Transverse colon (tissue), 4 donors: ENCODE results near the gene SPATA31E1. TPM values are rescaled to one million over a fixed set of nuclear protein-coding genes. Genes with fewer than 3 reads are reported as not detected.

Source experiments
- DNase-seq: peaks from one replicate; pipeline ENCODE4 v3.0.0-alpha.2; 2019
- H3K27ac ChIP-seq, 4 donors: fragments of 200-600 bp; sonication (generic); 2 replicates each; pipeline ENCODE4 v1.5.1; 2016 to 2018; ENCODE audit warnings: inconsistent platforms in 4 of 4
- H3K27me3 ChIP-seq: fragments of 200-600 bp; sonication (generic); 2 replicates; pipeline ENCODE4 v1.5.1; 2017; ENCODE audit warnings: inconsistent platforms
- H3K36me3 ChIP-seq, 4 donors: fragments of 200-600 bp; sonication (generic); 2 replicates each; pipeline ENCODE4 v1.5.1; 2017 to 2019; ENCODE audit warnings: inconsistent platforms in 4 of 4
- H3K4me1 ChIP-seq, 4 donors: fragments of 200-600 bp; sonication (generic); 2 replicates each; pipeline ENCODE4 v1.5.1; 2017 to 2020; ENCODE audit warnings: inconsistent platforms in 4 of 4
- H3K4me3 ChIP-seq, 4 donors: fragments of 200-600 bp; sonication (generic); 1 replicate in 1 of 4; 2 replicates in 3 of 4; pipeline versions ENCODE4 v1.5.1 to v1.6.1; 2017 to 2019; ENCODE audit warnings: inconsistent platforms in 4 of 4
- H3K9me3 ChIP-seq, 2 donors: fragments of 200-600 bp; sonication (generic); 2 replicates each; pipeline ENCODE4 v1.5.1; 2017 to 2019; ENCODE audit warnings: inconsistent platforms in 2 of 2
- EP300 ChIP-seq: sonication (generic); formaldehyde crosslinking; IDR thresholded peaks from one replicate; pipeline ENCODE4 v1.6.1; 2017; ENCODE audit warnings: antibody characterized with exemption, low read depth
- POLR2A ChIP-seq: fragments of 450-650 bp; IDR thresholded peaks from one replicate; pipeline ENCODE4 v1.6.1; 2016; ENCODE audit warnings: antibody characterized with exemption, mild to moderate bottlenecking, moderate library complexity
- POLR2AphosphoS5 ChIP-seq, 3 donors: sonication (generic); formaldehyde crosslinking; IDR thresholded peaks; one replicate each; pipeline ENCODE4 v1.6.1; 2016; ENCODE audit warnings: antibody characterized with exemption in 3 of 3
- WGBS, 2 donors: methylation state at CpG; one replicate each; pipeline ENCODE4 v1.1.5; 2018; ENCODE audit warnings: low coverage in 1 of 2; 5-methylcytosine and 5-hydroxymethylcytosine counted together
- in situ Hi-C, 4 donors: fragments of 200-750 bp; cut with MboI; loops; one replicate each; pipeline versions ENCODE4 v1.15.0 to v1.15.1; 2017; ENCODE audit warnings: low sequenced_read_pairs in 3 of 4, low pct_ligation_motif_present in 1 of 4, low pct_unique_long_range_greater_than_20kb in 1 of 4
- intact Hi-C: fragments of 100-400 bp; cut with DNase I; formaldehyde crosslinking; loops from one replicate; pipeline ENCODE4 v1.15.1; 2023; ENCODE audit warnings: low total_unique reads
- total RNA-seq, 4 donors: library from RNA; depleted of rRNA; stranded (reverse); fragments of >200 nt; gene quantifications; one replicate each; pipeline ENCODE4 v1.1.0, GENCODE V29; 2016
- TF ChIP-seq, protein P1 (sequence below), 5 experiments: fragments of 200-600 bp in 3 of 5; fragments of 450-650 bp in 2 of 5; sonication (generic) in 3 of 5; IDR thresholded peaks; 1 replicate in 2 of 5; 2 replicates in 3 of 5; pipeline ENCODE4 v1.5.1; 2016 to 2017; ENCODE audit warnings: antibody characterized with exemption in 5 of 5, inconsistent platforms in 3 of 5, mild to moderate bottlenecking in 2 of 5, moderate library complexity in 1 of 5

The SPATA31E1 gene
- total RNA-seq, 4 donors from 2014 or later: not detected

DNA sequence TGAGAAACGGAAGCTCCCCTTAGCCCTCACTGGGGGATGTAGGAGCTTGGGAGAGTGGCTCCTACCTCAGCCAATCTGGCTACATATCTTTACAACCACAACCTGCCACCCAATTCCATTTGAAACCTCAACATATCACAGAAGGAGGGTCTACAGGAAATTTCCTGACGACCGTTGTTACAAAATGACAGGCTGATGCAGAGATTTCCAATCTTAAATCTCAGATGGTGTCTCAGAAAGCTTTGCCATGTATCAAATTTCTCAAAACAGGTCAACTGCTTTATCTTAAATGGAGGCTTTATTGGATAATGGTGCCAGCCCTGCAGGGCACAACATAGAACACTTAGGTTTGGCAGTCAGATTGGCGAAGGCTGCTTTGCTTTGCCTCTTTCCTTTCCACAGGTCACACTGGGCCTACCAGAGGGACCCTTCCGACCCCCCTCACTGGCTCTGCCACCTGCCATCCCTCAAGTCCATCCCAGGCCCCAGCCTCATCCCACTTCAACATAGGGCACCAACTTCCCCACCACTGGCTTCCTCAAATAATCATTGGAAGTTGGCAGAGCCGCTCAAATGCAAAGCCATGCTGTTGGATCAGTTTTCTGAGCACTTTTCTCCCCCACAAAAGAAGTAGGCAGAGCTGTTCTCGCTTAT, 11.1 kb upstream of the SPATA31E1 start:
- in situ Hi-C loops (no loop called here), intact Hi-C loops (no loop called here)
- Histone ChIP-seq H3K4me1 (peaks cover 0 to 35% (median 7%) of the 10 kb centered on the region in 4 donors), H3K27me3 (no peaks in the 10 kb centered on the region), H3K4me3 (no peak overlapping the region), H3K9me3 (no peaks in the 10 kb centered on the region), H3K27ac (peak overlapping the region; percentile 47 to 71 (median 62)), H3K36me3 (no peaks in the 10 kb centered on the region)
- WGBS, 2 donors: 88 to 100% methylated on average over 1 to 7 of the region's 7 CpGs
- TF ChIP-seq POLR2A (no peak), EP300 (no peak), POLR2AphosphoS5 (IDR thresholded peaks at IDR 0.05) (no peak)
- TF ChIP-seq, protein P1, sequence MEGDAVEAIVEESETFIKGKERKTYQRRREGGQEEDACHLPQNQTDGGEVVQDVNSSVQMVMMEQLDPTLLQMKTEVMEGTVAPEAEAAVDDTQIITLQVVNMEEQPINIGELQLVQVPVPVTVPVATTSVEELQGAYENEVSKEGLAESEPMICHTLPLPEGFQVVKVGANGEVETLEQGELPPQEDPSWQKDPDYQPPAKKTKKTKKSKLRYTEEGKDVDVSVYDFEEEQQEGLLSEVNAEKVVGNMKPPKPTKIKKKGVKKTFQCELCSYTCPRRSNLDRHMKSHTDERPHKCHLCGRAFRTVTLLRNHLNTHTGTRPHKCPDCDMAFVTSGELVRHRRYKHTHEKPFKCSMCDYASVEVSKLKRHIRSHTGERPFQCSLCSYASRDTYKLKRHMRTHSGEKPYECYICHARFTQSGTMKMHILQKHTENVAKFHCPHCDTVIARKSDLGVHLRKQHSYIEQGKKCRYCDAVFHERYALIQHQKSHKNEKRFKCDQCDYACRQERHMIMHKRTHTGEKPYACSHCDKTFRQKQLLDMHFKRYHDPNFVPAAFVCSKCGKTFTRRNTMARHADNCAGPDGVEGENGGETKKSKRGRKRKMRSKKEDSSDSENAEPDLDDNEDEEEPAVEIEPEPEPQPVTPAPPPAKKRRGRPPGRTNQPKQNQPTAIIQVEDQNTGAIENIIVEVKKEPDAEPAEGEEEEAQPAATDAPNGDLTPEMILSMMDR (IDR thresholded peaks at IDR 0.05): no peak
- no peak for DNase-seq

DNA sequence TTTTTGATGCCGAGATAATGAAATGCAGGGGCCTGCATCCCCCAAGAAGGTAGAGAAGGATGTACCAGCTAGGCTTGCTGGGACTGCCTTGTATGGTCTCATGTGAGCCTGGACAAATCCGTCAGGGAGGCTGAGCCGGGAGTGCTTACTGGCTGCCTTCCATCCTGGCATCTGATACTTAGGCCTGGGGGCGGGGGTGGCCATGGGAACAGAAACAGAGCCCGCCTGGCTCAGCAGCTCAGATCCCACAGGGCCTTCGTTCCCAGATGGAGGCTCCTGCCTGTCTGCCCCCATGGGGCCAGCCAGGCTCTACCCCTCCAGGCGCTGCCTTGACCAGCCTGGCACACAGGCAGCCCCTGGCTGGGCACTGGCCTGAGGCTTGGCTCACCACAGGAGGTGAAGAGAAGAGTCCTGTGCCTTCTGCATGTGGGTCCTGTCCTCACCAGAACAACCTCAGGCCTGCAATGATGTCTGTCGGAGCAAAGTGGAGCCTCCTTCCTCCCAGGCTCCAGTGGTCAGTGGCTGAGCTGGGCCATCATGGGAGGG, 10.5 kb upstream of the SPATA31E1 start:
- no peak for DNase-seq
- no peaks in the 10 kb centered on the region for H3K27me3 ChIP-seq
- intact Hi-C loops (no loop called here), in situ Hi-C loops (no loop called here)
- no peak for TF ChIP-seq EP300
- TF ChIP-seq POLR2A: no peak
- TF ChIP-seq, protein P1 (IDR thresholded peaks at IDR 0.05): no peak
- no peak for TF ChIP-seq POLR2AphosphoS5 (IDR thresholded peaks at IDR 0.05)
- peaks cover 0 to 35% (median 7%) of the 10 kb centered on the region in 4 donors for H3K4me1 ChIP-seq
- H3K27ac ChIP-seq: peak overlapping the region; percentile 47 to 71 (median 62)
- H3K36me3 ChIP-seq: no peaks in the 10 kb centered on the region
- no peaks in the 10 kb centered on the region for H3K9me3 ChIP-seq
- no peak overlapping the region for H3K4me3 ChIP-seq
- WGBS, 2 donors: 78% methylated on average over 7 of the region's 8 CpGs; no CpG with 5 or more reads in 1 of the 2 donors

DNA sequence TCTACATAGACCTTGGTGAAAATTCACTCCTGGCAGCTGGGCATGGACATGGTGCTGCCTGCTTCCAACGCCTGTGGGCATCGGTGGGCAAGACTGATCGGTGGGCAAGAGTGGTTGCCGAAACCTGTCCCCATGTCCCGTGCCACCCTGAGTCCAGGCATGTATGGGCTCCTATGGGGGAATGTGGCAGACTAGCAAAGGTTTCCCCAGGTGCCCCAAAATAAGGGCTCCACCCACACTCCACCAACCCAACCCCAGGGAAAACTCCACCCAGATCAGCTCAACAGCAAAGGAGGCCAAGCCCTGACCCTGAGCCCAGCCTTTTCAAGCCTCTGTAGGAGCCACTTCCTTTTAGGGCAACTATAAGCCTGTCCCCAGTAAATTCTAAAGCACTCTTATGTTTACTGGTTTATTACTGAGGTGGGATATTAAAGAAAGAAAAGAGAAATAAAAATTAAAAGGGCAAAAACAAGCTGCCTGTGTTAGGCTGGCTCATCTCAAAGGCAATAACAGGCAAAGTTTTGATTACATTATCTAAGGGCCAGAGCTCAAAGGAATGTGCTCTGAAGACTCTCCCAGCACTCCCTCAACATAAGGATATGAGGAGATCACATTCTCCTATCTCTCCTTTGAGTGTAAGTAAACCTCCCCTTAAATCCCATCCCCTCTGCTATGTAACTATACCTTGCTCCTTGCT, 8.9 kb upstream of the SPATA31E1 start:
- Histone ChIP-seq H3K4me1 (peaks cover 0 to 35% (median 8%) of the 10 kb centered on the region in 4 donors), H3K9me3 (no peaks in the 10 kb centered on the region), H3K4me3 (no peak overlapping the region), H3K27me3 (no peaks in the 10 kb centered on the region), H3K27ac (peak overlapping the region; percentile 47 to 71 (median 61)), H3K36me3 (no peaks in the 10 kb centered on the region)
- peak; percentile 56 for DNase-seq
- 88% methylated on average over 5 of the region's 5 CpGs; no CpG with 5 or more reads in 1 of the 2 donors for WGBS, 2 donors
- in situ Hi-C loops: no loop called here
- intact Hi-C loops: no loop called here
- TF ChIP-seq POLR2A (no peak), EP300 (no peak), POLR2AphosphoS5 (IDR thresholded peaks at IDR 0.05) (no peak)
- TF ChIP-seq, protein P1 (IDR thresholded peaks at IDR 0.05): no peak

DNA sequence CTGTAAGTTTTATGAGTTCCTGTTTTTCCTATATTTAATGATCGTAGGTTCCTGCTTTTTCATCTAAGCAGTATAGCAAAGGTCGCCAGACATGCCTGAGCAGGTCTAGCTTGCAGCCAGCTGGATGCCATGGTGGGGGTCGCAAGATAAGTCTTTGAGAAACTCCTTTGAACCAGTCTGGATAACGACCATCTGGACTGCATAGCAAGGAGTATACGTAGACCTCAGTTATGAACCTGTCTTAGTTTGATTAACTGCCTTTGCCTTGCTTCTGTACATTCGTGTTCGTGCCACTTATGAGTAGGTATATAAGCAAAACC, 8.4 kb upstream of the SPATA31E1 start:
- in situ Hi-C loops: no loop called here
- Histone ChIP-seq H3K9me3 (no peaks in the 10 kb centered on the region), H3K36me3 (no peaks in the 10 kb centered on the region), H3K4me1 (peaks cover 0 to 38% (median 10%) of the 10 kb centered on the region in 4 donors), H3K27me3 (no peaks in the 10 kb centered on the region), H3K4me3 (no peak overlapping the region), H3K27ac (peak overlapping the region; percentile 47 to 71 (median 61))
- intact Hi-C loops: no loop called here
- 42 to 69% methylated on average over 4 to 7 of the region's 7 CpGs for WGBS, 2 donors
- no peak for TF ChIP-seq POLR2A
- TF ChIP-seq, protein P1 (IDR thresholded peaks at IDR 0.05): no peak
- no peak for DNase-seq
